DOHH2 (cell line): ENCODE data around the gene HTT-AS.

ENCODE experiments used
- H3F3A ChIP-seq: fragments of 200-600 bp; sonication (generic), shearing (Covaris generic); 2 replicates; pipeline ENCODE4 v1.6.0; 2016; ENCODE audit warnings: antibody characterized with exemption, mild to moderate bottlenecking; ENCODE audit not compliant: control insufficient read depth, insufficient read depth
- H3K27ac ChIP-seq: fragments of 200-600 bp; sonication (generic); 2 replicates; pipeline ENCODE4 v1.5.1; 2014; ENCODE audit warnings: low read depth, mild to moderate bottlenecking, low read length, moderate library complexity
- H3K27me3 ChIP-seq: fragments of 200-600 bp; sonication (generic); 2 replicates; pipeline ENCODE4 v1.6.1; 2014; ENCODE audit warnings: mild to moderate bottlenecking, low read length, mixed read lengths; ENCODE audit not compliant: control insufficient read depth
- H3K36me3 ChIP-seq: fragments of 200-600 bp; sonication (generic); 2 replicates; pipeline ENCODE4 v1.6.1; 2014; ENCODE audit warnings: mild to moderate bottlenecking, low read length, moderate library complexity, mixed read lengths; ENCODE audit not compliant: control insufficient read depth
- H3K4me1 ChIP-seq: fragments of 200-600 bp; sonication (generic); 2 replicates; pipeline ENCODE4 v1.6.1; 2014; ENCODE audit warnings: mild to moderate bottlenecking, low read length, mixed read lengths; ENCODE audit not compliant: control insufficient read depth
- H3K4me2 ChIP-seq: fragments of 200-600 bp; sonication (generic); 2 replicates; pipeline ENCODE4 v1.6.0; 2014; ENCODE audit warnings: mild to moderate bottlenecking, low read length, moderate library complexity
- H3K4me3 ChIP-seq: fragments of 200-600 bp; sonication (generic); 2 replicates; pipeline ENCODE4 v1.5.1; 2014; ENCODE audit warnings: mild to moderate bottlenecking, low read length, mixed read lengths
- H3K79me2 ChIP-seq: fragments of 200-600 bp; sonication (generic); 2 replicates; pipeline ENCODE4 v1.6.1; 2014; ENCODE audit warnings: mild to moderate bottlenecking, low read length, mixed read lengths; ENCODE audit not compliant: control insufficient read depth
- H3K9me2 ChIP-seq: fragments of 200-600 bp; sonication (generic); replicated peaks from 2 replicates; pipeline ENCODE4 v1.6.1; 2014; ENCODE audit warnings: mild to moderate bottlenecking, low read length, mixed read lengths; ENCODE audit not compliant: control insufficient read depth
- H3K9me3 ChIP-seq: fragments of 200-600 bp; sonication (generic); 2 replicates; pipeline ENCODE4 v1.6.1; 2014; ENCODE audit warnings: antibody characterized with exemption, low read length, mixed read lengths; ENCODE audit not compliant: control insufficient read depth, insufficient read depth
- H4K20me1 ChIP-seq: fragments of 200-600 bp; sonication (generic); 2 replicates; pipeline ENCODE4 v1.6.0; 2014; ENCODE audit warnings: low read depth, mild to moderate bottlenecking, antibody characterized with exemption, low read length, moderate library complexity; ENCODE audit not compliant: control insufficient read depth, insufficient read depth
- EZH2phosphoT487 ChIP-seq: fragments of 200-600 bp; sonication (generic); IDR thresholded peaks from 2 replicates; pipeline ENCODE4 v1.6.1; 2017; ENCODE audit warnings: borderline replicate concordance, mild to moderate bottlenecking, antibody characterized with exemption, low read length, moderate library complexity, mixed read lengths
- TF ChIP-seq, protein P1 (sequence below): fragments of 200-600 bp; sonication (generic); IDR thresholded peaks from one replicate; pipeline ENCODE4 v1.5.1; 2014; ENCODE audit warnings: antibody characterized with exemption, mild to moderate bottlenecking, low read depth, low read length; ENCODE audit not compliant: poor library complexity, severe bottlenecking

HTT-AS gene

DNA sequence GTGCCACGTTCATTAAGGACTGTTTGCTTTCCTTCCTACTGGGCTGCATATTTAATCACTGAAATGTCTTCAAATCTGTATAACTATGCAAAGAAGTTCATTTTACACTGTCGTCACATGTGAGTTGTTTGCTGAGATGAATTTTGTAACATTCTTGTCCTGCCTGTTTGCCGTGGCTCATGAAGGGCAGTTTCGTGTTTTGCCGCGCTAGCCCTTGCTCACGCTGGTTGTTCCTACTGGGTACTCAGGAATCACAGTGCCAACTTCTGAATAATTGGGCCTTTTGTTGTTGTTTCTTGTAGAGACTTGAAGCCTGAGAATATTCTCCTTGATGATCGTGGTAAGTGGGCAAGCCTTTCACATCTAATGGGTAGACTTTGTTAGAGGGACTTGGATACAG is 52.2 kb downstream of the HTT-AS start:
- Histone ChIP-seq H4K20me1 (no peaks in the 10 kb centered on the region), H3K27ac (no peak overlapping the region), H3K4me3 (no peak overlapping the region), H3K4me2 (no peak overlapping the region), H3F3A (no peaks in the 10 kb centered on the region), H3K36me3 (no peaks in the 10 kb centered on the region), H3K27me3 (peaks cover 6% of the 10 kb centered on the region; the same call in 1 of the 2 replicates), H3K9me2 (no peaks in the 10 kb centered on the region), H3K9me3 (peaks cover 10% of the 10 kb centered on the region; the same call in 1 of the 2 replicates), H3K4me1 (peaks cover 6% of the 10 kb centered on the region), H3K79me2 (no peaks in the 10 kb centered on the region)
- TF ChIP-seq, protein P1, sequence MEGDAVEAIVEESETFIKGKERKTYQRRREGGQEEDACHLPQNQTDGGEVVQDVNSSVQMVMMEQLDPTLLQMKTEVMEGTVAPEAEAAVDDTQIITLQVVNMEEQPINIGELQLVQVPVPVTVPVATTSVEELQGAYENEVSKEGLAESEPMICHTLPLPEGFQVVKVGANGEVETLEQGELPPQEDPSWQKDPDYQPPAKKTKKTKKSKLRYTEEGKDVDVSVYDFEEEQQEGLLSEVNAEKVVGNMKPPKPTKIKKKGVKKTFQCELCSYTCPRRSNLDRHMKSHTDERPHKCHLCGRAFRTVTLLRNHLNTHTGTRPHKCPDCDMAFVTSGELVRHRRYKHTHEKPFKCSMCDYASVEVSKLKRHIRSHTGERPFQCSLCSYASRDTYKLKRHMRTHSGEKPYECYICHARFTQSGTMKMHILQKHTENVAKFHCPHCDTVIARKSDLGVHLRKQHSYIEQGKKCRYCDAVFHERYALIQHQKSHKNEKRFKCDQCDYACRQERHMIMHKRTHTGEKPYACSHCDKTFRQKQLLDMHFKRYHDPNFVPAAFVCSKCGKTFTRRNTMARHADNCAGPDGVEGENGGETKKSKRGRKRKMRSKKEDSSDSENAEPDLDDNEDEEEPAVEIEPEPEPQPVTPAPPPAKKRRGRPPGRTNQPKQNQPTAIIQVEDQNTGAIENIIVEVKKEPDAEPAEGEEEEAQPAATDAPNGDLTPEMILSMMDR: no peak
- TF ChIP-seq EZH2phosphoT487: no peak

DNA sequence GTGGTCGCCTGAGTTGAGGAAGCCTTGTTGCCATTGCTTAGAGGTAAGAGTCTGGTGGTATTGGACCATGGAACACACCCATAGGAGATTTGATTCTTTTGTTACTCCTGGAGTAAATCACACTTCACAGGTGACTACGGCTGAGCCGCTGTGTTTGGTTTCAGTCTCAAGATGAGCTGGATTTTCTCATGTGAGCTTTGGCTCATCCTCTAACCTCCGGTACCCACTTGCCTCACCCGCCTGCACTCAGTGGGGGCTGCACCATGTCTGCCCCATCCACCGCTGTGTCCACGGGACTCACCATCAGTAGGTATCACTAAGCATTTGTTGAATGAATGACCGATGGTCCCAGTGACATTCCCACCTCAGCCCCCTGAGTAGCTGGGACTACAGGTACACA is 52.7 kb downstream of the HTT-AS start:
- H3K36me3 ChIP-seq: no peaks in the 10 kb centered on the region
- TF ChIP-seq EZH2phosphoT487: no peak
- TF ChIP-seq, protein P1: no peak
- H3K9me2 ChIP-seq: no peaks in the 10 kb centered on the region
- H3K4me3 ChIP-seq: no peak overlapping the region
- peaks cover 10% of the 10 kb centered on the region; the same call in 1 of the 2 replicates for H3K9me3 ChIP-seq
- no peak overlapping the region for H3K27ac ChIP-seq
- H3F3A ChIP-seq: no peaks in the 10 kb centered on the region
- H3K4me2 ChIP-seq: no peak overlapping the region
- peaks cover 6% of the 10 kb centered on the region for H3K4me1 ChIP-seq
- H4K20me1 ChIP-seq: no peaks in the 10 kb centered on the region
- H3K27me3 ChIP-seq: peaks cover 6% of the 10 kb centered on the region; the same call in 1 of the 2 replicates
- H3K79me2 ChIP-seq: no peaks in the 10 kb centered on the region

DNA sequence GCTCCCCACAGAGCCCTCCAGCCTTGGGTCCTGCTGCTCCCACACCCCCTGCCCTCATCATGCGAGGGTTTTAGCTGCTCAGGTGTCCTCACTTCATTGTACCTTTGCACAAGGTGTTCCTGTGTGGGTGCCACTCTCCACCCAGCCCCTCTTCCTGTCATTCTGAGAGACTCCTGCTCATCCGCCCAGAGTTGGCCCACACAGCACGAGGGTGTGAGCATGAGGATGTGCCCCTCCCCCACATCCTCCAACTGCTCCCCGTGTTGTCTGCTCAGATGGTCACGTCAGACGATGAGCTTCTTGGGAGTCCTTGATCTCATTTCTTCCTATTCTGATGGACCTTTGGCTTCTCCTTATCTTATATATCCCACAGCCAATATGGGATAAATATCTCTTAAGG is 53.2 kb downstream of the HTT-AS start:
- no peak overlapping the region for H3K4me3 ChIP-seq
- no peaks in the 10 kb centered on the region for H3K36me3 ChIP-seq
- H3K4me2 ChIP-seq: 0 out of 2 replicates have a peak overlapping the region, but pooled peaks have one; percentile 14
- no peaks in the 10 kb centered on the region for H3F3A ChIP-seq
- H3K79me2 ChIP-seq: no peaks in the 10 kb centered on the region
- no peaks in the 10 kb centered on the region for H4K20me1 ChIP-seq
- H3K4me1 ChIP-seq: peaks cover 6% of the 10 kb centered on the region
- H3K9me3 ChIP-seq: peaks cover 10% of the 10 kb centered on the region; the same call in 1 of the 2 replicates
- H3K9me2 ChIP-seq: no peaks in the 10 kb centered on the region
- no peak overlapping the region for H3K27ac ChIP-seq
- TF ChIP-seq, protein P1: no peak
- no peak for TF ChIP-seq EZH2phosphoT487
- H3K27me3 ChIP-seq: peaks cover 6% of the 10 kb centered on the region; the same call in 1 of the 2 replicates
